Ascending aorta (tissue), 2 donors: Measurements from ENCODE around the gene NPPC. TPM values are rescaled to one million over a fixed set of nuclear protein-coding genes. Genes with fewer than 3 reads are reported as not detected.
"Not testable (repeated sequence)": the region's sequence is repeated elsewhere in the genome, so short reads cannot be mapped to it uniquely, and the experiment has no call there.

Source experiments
- DNase-seq, 2 donors: peaks; one replicate each; pipeline ENCODE4 v3.0.0-alpha.2; 2019; ENCODE audit warnings: low spot score in 2 of 2
- H3K27ac ChIP-seq, 2 donors: fragments of 200-600 bp; sonication (generic); one replicate each; pipeline ENCODE4 v1.5.1; 2016 to 2017; ENCODE audit warnings: mild to moderate bottlenecking in 1 of 2
- H3K27me3 ChIP-seq: fragments of 200-600 bp; sonication (generic); one replicate; pipeline ENCODE4 v1.5.1; 2017
- H3K36me3 ChIP-seq, 2 donors: fragments of 200-600 bp; sonication (generic); one replicate each; pipeline ENCODE4 v1.5.1; 2016
- H3K4me1 ChIP-seq, 2 donors: fragments of 200-600 bp; sonication (generic); one replicate each; pipeline ENCODE4 v1.5.1; 2016 to 2017; ENCODE audit warnings: mild to moderate bottlenecking in 1 of 2
- H3K4me3 ChIP-seq, 2 donors: fragments of 200-600 bp; sonication (generic); one replicate each; pipeline ENCODE4 v1.5.1; 2016 to 2017; ENCODE audit warnings: mild to moderate bottlenecking in 1 of 2
- H3K9me3 ChIP-seq, 2 donors: fragments of 200-600 bp; sonication (generic); one replicate each; pipeline ENCODE4 v1.5.1; 2016
- intact Hi-C: fragments of 100-400 bp; cut with DNase I; formaldehyde crosslinking; loops from one replicate; pipeline ENCODE4 v1.15.1; 2023
- total RNA-seq: library from RNA; depleted of rRNA; stranded (reverse); fragments of >200 nt; gene quantifications from one replicate; pipeline ENCODE4 v1.1.0, GENCODE V29; 2016
- TF ChIP-seq, protein P1 (sequence below), 3 experiments: fragments of 200-600 bp in 2 of 3; fragments of 450-650 bp in 1 of 3; sonication (generic) in 2 of 3; IDR thresholded peaks; one replicate each; pipeline ENCODE4 v1.5.1; 2016 to 2019; ENCODE audit warnings: antibody characterized with exemption in 3 of 3, mild to moderate bottlenecking in 1 of 3, moderate library complexity in 1 of 3

NPPC gene
- total RNA-seq, 1 donor from 2014 or later, result not detected

- Histone ChIP-seq H3K4me3 (no peak overlapping the region), H3K27ac (no peak overlapping the region), H3K9me3 (no peaks in the 10 kb centered on the region), H3K4me1 (no peaks in the 10 kb centered on the region), H3K36me3 (no peaks in the 10 kb centered on the region), H3K27me3 (no peaks in the 10 kb centered on the region)
- TF ChIP-seq, protein P1, sequence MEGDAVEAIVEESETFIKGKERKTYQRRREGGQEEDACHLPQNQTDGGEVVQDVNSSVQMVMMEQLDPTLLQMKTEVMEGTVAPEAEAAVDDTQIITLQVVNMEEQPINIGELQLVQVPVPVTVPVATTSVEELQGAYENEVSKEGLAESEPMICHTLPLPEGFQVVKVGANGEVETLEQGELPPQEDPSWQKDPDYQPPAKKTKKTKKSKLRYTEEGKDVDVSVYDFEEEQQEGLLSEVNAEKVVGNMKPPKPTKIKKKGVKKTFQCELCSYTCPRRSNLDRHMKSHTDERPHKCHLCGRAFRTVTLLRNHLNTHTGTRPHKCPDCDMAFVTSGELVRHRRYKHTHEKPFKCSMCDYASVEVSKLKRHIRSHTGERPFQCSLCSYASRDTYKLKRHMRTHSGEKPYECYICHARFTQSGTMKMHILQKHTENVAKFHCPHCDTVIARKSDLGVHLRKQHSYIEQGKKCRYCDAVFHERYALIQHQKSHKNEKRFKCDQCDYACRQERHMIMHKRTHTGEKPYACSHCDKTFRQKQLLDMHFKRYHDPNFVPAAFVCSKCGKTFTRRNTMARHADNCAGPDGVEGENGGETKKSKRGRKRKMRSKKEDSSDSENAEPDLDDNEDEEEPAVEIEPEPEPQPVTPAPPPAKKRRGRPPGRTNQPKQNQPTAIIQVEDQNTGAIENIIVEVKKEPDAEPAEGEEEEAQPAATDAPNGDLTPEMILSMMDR (IDR thresholded peaks at IDR 0.05), result no peak
- no peak for DNase-seq
- intact Hi-C loops, result no loop called here
Observed at GRCh38 chr2:231951452-231952035, 25.3 kb upstream of the NPPC start.

DNA sequence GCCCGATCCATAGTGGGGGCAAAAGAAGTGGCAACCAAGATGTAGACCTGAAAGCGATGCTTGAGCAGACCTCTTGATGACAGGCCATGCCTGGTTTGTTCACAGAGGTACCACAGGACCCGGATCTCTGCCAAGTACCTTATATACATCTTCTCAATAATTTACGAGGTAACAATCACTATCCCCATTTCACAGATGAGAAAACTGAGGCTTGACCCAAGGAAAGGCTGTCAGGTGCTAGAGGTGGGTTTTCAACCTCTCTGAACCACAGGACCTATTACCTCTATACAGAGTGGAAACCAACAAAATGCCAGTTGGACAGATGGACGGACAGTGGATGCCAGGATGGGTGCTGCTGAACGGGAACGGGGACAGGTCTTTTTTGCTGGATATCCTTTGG, 21.5 kb upstream of the NPPC start:
- intact Hi-C loops, result no loop called here
- Histone ChIP-seq H3K27ac (no peak overlapping the region), H3K9me3 (no peaks in the 10 kb centered on the region), H3K36me3 (no peaks in the 10 kb centered on the region), H3K4me3 (no peak overlapping the region), H3K27me3 (no peaks in the 10 kb centered on the region), H3K4me1 (no peaks in the 10 kb centered on the region)
- TF ChIP-seq, protein P1 (IDR thresholded peaks at IDR 0.05), result no peak
- no peak for DNase-seq

GRCh38 chr2:231947112-231947511, 20.9 kb upstream of the NPPC start:
- H3K4me1 ChIP-seq, DNase-seq, intact Hi-C loops, H3K36me3 ChIP-seq, H3K9me3 ChIP-seq, H3K4me3 ChIP-seq, H3K27me3 ChIP-seq, H3K27ac ChIP-seq: not testable (repeated sequence)

GRCh38 chr2:231946241-231946814, 20.1 kb upstream of the NPPC start:
- Histone ChIP-seq H3K27ac (no peak overlapping the region), H3K36me3 (no peaks in the 10 kb centered on the region), H3K27me3 (no peaks in the 10 kb centered on the region), H3K4me1 (no peaks in the 10 kb centered on the region), H3K4me3 (no peak overlapping the region), H3K9me3 (no peaks in the 10 kb centered on the region)
- no peak for DNase-seq
- intact Hi-C loops, result no loop called here
- TF ChIP-seq, protein P1 (IDR thresholded peaks at IDR 0.05), result no peak

GRCh38 chr2:231942180-231942579, 16.0 kb upstream of the NPPC start:
- Histone ChIP-seq H3K27me3 (no peaks in the 10 kb centered on the region), H3K4me1 (no peaks in the 10 kb centered on the region), H3K9me3 (no peaks in the 10 kb centered on the region), H3K36me3 (no peaks in the 10 kb centered on the region), H3K27ac (no peak overlapping the region), H3K4me3 (no peak overlapping the region)
- no peak for DNase-seq
- intact Hi-C loops, result no loop called here
- TF ChIP-seq, protein P1 (IDR thresholded peaks at IDR 0.05), result no peak

DNA sequence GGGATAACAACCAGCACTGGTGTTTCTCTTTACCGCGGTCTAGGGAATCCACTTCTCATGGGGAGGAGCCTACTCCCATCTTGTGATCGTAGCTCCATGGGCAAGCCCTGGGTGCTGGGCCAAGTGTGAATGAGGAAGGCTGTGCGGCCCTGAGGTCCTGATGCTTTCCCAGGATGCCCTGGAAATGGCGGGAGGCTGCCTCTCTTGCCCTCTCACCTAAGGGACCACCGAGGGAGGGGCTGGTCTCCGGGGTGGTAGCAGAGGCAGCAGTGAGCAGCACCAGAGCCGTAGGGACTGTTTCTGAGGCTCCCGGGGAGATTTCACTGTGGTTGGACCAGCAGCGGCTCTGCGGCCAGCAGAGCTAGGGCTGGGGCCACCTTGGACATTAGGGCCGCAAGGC, 15.5 kb upstream of the NPPC start:
- Histone ChIP-seq H3K4me1 (no peaks in the 10 kb centered on the region), H3K27me3 (no peaks in the 10 kb centered on the region), H3K9me3 (no peaks in the 10 kb centered on the region), H3K36me3 (no peaks in the 10 kb centered on the region), H3K4me3 (no peak overlapping the region), H3K27ac (no peak overlapping the region)
- peak in 1 of 2 donors; percentile 58 for DNase-seq
- intact Hi-C loops, result no loop called here
- TF ChIP-seq, protein P1 (IDR thresholded peaks at IDR 0.05), result no peak
